ENCODE results near the gene SCAF1. TPM values are rescaled to one million over a fixed set of nuclear protein-coding genes. Genes with fewer than 3 reads are reported as not detected.

Gene SCAF1
- total RNA-seq, 1 experiment from 2014 or later: 103 TPM

GRCh38 chr19:49594993-49595818 is 46.8 kb upstream of the SCAF1 start:
- POLR2A ChIA-PET: no interaction called here
- Mint-ChIP-seq H3K36me3 (peaks cover 30% of the 10 kb centered on the region), H3K27ac (no peak overlapping the region), H3K4me3 (no peak overlapping the region), H3K27me3 (ENCODE audit: low read depth) (no peaks in the 10 kb centered on the region), H3K9me3 (no peaks in the 10 kb centered on the region), H3K4me1 (peaks cover 8% of the 10 kb centered on the region)
- no peak for TF ChIP-seq MAX (CRISPR knock-in tag; IDR thresholded peaks at IDR 0.05)
- TF ChIP-seq HMGA2 (CRISPR knock-in tag; IDR thresholded peaks at IDR 0.05): no peak
- no peak for TF ChIP-seq MXD4 (CRISPR knock-in tag; IDR thresholded peaks at IDR 0.05; ENCODE audit: borderline replicate concordance)
- TF ChIP-seq JAZF1 (CRISPR knock-in tag; IDR thresholded peaks at IDR 0.05): no peak
- TF ChIP-seq PREB (CRISPR knock-in tag; IDR thresholded peaks at IDR 0.05; ENCODE audit: borderline replicate concordance): no peak
- no peak for TF ChIP-seq KAT7 (CRISPR knock-in tag; IDR thresholded peaks at IDR 0.05; ENCODE audit: borderline replicate concordance)
- no peak for TF ChIP-seq JUN (CRISPR knock-in tag; IDR thresholded peaks at IDR 0.05)
- TF ChIP-seq ZNF423 (CRISPR knock-in tag; IDR thresholded peaks at IDR 0.05): no peak
- no peak for TF ChIP-seq SP1 (CRISPR knock-in tag; conservative IDR thresholded peaks at IDR 0.05)
- no peak for TF ChIP-seq FOXJ3 (CRISPR knock-in tag; IDR thresholded peaks at IDR 0.05; ENCODE audit: borderline replicate concordance)
- TF ChIP-seq ZNF232 (CRISPR knock-in tag; IDR thresholded peaks at IDR 0.05): no peak
- TF ChIP-seq ZNF263 (CRISPR knock-in tag; IDR thresholded peaks at IDR 0.05; ENCODE audit: low read depth): no peak
- no peak for TF ChIP-seq RORB (CRISPR knock-in tag; IDR thresholded peaks at IDR 0.05)
- TF ChIP-seq SMAD4 (CRISPR knock-in tag; IDR thresholded peaks at IDR 0.05): no peak
- ATAC-seq (no peak), DNase-seq (ENCODE audit: low spot score) (no peak)
- CTCF ChIA-PET: interaction anchor here (0.8 to 1.6 kb wide), 2 partner anchors 12 to 25 kb away, joined by 3 to 5 read pairs; no protein-coding TSS in a partner anchor

- no peaks in the 10 kb centered on the region for H3K27me3 Mint-ChIP-seq (ENCODE audit: low read depth)
- H3K4me3 Mint-ChIP-seq: no peak overlapping the region
- ATAC-seq (no peak), DNase-seq (ENCODE audit: low spot score) (no peak)
- TF ChIP-seq ATF3 (CRISPR knock-in tag; conservative IDR thresholded peaks at IDR 0.05) (no peak), FOXP4 (CRISPR knock-in tag; IDR thresholded peaks at IDR 0.05) (no peak), ATF1 (CRISPR knock-in tag; IDR thresholded peaks at IDR 0.05) (no peak), EMX1 (CRISPR knock-in tag; IDR thresholded peaks at IDR 0.05) (no peak), JAZF1 (CRISPR knock-in tag; IDR thresholded peaks at IDR 0.05) (no peak), USF1 (CRISPR knock-in tag; IDR thresholded peaks at IDR 0.05) (no peak)
- H3K36me3 Mint-ChIP-seq: peaks cover 34% of the 10 kb centered on the region
- no peak overlapping the region for H3K27ac Mint-ChIP-seq
- POLR2A ChIA-PET: no interaction called here
- H3K4me1 Mint-ChIP-seq: peaks cover 8% of the 10 kb centered on the region
- H3K9me3 Mint-ChIP-seq: no peaks in the 10 kb centered on the region
- CTCF ChIA-PET: interaction anchor here (0.8 to 1.6 kb wide), 2 partner anchors 11 to 26 kb away, joined by 3 to 5 read pairs; no protein-coding TSS in a partner anchor
Observed at GRCh38 chr19:49595819-49596404, 46.1 kb upstream of the SCAF1 start.
